ENCODE data around the gene PSMA1.
A peak's percentile ranks its signal among the peaks of the same experiment; 100 is the strongest.
"Not testable (repeated sequence)": the region's sequence is repeated elsewhere in the genome, so short reads cannot be mapped to it uniquely, and the experiment has no call there.

PSMA1 gene

GRCh38 chr11:14519917-14520746, at the start of gene PSMA1:
TSS of gene PSMA1 (minus strand) at chr11:14520386. CDS start at chr11:14520299, 87 bp downstream.
- peak; percentile 82 for DNase-seq (ENCODE audit: low read depth)

GRCh38 chr11:14569516-14569915, 49.3 kb upstream of the PSMA1 start:
- DNase-seq (ENCODE audit: low read depth) = not testable (repeated sequence)

DNA sequence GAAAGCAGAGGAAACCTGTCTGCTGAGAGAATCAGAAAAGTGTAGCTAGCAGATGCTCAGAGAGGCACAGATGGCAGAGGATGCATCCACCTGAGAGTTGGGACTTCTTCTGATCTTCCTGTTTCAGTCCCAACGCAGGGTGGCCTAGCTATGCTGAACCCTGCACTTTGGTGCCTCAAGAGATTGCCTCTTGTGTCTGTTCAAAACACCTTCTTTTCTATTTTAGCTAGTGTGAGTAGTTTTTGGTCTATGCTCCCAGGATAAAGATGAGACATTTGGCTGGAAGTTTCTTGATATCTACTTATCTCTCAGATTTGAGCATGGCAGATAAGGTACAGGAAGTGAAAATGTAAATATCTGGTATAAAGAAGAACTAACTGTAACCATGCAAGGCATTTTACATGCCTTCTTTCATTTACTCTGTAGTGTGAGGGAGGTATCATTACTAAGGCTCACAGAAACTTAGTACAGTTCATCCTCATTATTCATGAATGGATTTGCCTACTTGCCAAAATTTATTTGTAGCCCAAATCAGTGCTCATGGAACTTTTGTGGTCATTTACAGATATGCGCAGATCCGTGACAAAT, 47.0 kb upstream of the PSMA1 start:
- DNase-seq (ENCODE audit: low read depth) = no peak

DNA sequence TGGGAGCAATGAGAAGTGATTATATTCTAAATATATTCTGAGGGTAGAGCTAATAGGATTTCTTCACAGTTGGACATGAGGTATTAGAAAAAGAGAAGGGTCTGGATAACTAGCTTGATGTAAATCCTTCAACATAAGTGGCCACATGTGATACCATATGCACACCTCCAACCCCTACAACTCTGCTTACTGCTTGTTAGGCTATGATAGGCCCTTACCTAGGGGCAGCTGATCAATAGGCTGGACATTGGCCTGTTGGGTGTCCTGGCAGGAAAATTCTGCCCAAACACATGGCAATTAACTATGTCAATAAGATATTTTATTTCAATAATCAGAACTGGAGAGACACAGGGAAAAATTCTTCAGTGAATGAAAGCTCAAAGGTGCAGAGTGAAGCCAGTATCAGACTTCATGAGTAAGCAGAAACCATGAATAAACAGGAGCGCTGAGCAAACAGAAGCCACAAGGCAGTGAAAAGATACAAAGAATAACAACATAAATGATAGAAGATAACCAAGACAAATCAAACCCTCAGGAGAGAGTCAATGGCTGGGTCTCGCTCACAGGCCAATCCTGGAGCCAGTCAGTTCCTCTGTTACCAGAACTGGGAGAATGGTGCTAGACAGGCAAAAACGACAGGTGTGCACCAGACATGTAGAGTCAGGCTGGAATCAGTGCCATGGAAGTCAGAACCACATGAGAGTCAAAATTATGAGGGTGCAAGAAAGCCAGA, 46.3 kb upstream of the PSMA1 start:
- DNase-seq (ENCODE audit: low read depth) = no peak

- DNase-seq (ENCODE audit: low read depth) = no peak
Measured at GRCh38 chr11:14565845-14566244, 45.7 kb upstream of the PSMA1 start.

GRCh38 chr11:14555818-14556217, 35.6 kb upstream of the PSMA1 start:
- DNase-seq (ENCODE audit: low read depth) = no peak

GRCh38 chr11:14554959-14555358, 34.8 kb upstream of the PSMA1 start:
- no peak for DNase-seq (ENCODE audit: low read depth)

GRCh38 chr11:14552089-14552488, 31.9 kb upstream of the PSMA1 start:
- DNase-seq (ENCODE audit: low read depth) = no peak

GRCh38 chr11:14551380-14551779, 31.2 kb upstream of the PSMA1 start:
- DNase-seq (ENCODE audit: low read depth) = no peak

- no peak for DNase-seq (ENCODE audit: low read depth)
Measured at GRCh38 chr11:14549891-14550290, 29.7 kb upstream of the PSMA1 start.

DNA sequence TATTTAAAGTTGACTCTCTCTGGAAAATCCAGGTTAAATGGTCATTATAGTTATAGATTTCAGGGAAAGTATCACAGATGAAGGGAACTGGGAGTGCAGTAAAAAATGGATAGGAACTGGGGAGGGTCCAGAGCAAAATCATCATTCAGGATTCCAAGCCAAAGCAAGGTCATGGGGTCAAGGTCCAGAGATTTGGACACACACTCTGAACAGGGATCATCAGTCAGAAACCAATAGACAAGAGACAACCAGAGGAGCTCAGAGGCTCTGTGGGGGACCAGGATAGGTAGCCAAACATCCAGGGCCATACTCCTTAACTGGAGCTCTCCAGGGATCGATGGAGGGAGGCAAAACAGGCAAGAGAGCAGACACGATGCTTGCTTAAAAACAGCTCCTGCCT, 27.3 kb upstream of the PSMA1 start:
- DNase-seq (ENCODE audit: low read depth) = no peak

- no peak for DNase-seq (ENCODE audit: low read depth)
Measured at GRCh38 chr11:14546672-14547071, 26.5 kb upstream of the PSMA1 start.

GRCh38 chr11:14544611-14545010, 24.4 kb upstream of the PSMA1 start:
- no peak for DNase-seq (ENCODE audit: low read depth)

DNA sequence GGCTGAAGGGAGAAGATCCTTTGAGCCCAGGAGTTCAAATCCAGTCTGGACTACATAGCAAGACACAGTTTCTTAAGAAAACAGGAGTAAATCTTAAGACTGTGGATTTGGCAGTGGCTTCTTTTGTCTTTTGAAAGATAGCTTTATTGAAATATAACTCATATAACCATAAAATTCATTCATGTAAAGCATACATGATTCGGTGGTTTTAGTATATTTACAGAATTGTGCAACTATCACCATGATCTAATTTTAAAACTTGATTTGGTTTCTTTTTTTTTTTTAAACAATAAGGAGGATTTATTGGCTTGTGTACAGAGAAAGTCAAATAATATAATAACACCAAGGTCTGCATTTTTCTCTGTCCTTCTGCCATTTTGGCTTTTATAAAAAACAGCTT, 23.1 kb upstream of the PSMA1 start:
- DNase-seq (ENCODE audit: low read depth) = no peak

DNA sequence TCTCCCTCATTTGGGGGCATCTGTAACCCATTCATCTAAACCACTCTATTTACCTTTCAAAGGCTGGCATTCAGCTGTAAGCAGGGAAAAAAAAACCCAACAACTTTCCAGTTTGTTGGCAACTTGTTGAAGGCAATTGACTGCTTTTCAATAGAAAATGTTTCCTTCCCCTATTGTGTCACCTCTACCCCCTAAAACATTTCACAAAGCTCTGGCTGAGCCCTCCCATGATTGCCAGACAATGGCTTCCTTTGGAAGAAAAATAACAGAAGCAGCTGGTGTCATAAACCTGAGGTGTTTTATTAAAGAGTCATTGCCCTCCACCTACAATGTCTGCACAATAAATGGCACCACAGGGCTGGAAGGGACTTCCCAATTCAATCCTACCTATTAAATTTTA, 22.1 kb upstream of the PSMA1 start:
- no peak for DNase-seq (ENCODE audit: low read depth)

- no peak for DNase-seq (ENCODE audit: low read depth)
Measured at GRCh38 chr11:14541192-14541947, 21.2 kb upstream of the PSMA1 start.

- no peak for DNase-seq (ENCODE audit: low read depth)
Measured at GRCh38 chr11:14539982-14540421, 19.8 kb upstream of the PSMA1 start.

GRCh38 chr11:14538926-14539554, 18.9 kb upstream of the PSMA1 start:
- DNase-seq (ENCODE audit: low read depth) = no peak

GRCh38 chr11:14538271-14538925, 18.2 kb upstream of the PSMA1 start:
- DNase-seq (ENCODE audit: low read depth) = no peak

DNA sequence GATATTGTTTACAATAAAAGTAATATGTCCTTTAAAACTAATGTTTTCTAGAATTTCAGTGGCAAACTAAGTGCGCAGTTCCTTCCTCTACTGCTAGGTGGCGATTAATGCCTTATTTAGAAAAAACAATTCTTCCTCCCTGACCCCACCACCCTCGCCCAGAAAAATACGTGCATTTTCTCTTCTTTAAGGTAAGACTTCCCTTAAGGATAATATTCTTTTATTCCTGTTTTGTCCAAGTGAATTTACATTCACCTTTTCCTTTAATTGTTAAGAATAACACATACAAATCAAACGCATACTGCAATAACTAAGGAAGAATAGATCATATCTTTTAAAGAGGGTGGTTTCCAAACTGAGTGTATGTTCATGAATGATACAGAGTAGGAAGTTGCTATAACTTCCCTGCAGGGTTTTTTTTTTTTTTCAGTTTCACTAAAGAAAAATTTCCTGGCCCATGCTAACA, 17.0 kb upstream of the PSMA1 start:
- no peak for DNase-seq (ENCODE audit: low read depth)

GRCh38 chr11:14535166-14535565, 15.0 kb upstream of the PSMA1 start:
- DNase-seq (ENCODE audit: low read depth) = not testable (repeated sequence)
